Caco-2 (cell line): ENCODE data around the gene PTPRF. TPM values are rescaled to one million over a fixed set of nuclear protein-coding genes. Genes with fewer than 3 reads are reported as not detected.
A peak's percentile ranks its signal among the peaks of the same experiment; 100 is the strongest.

Experiments used
- BruUV-seq: library from RNA; stranded (reverse); fragments of 400-500 nt; replicated peaks from 2 replicates; lab custom pipeline; 2021; lab: Mats Ljungman, UMichigan
- CTCF ChIA-PET: fragments of 300-600 bp; sonication (Branson Sonifier 250); formaldehyde crosslinking; loops from one replicate; lab custom pipeline; 2022; ENCODE audit warnings: antibody characterized with exemption; lab: Charles Lee
- POLR2A ChIA-PET: fragments of 300-600 bp; sonication (Branson Sonifier 250); formaldehyde crosslinking; loops from one replicate; lab custom pipeline; 2022; ENCODE audit warnings: antibody characterized with exemption; lab: Charles Lee
- DNase-seq, 2 experiments: peaks; one replicate each; pipeline versions ENCODE4 v3.0.0 to v3.0.0-alpha.2; 2020 to 2022
- H3K27me3 ChIP-seq: replicated peaks from 2 replicates; pipeline ENCODE4 v1.6.0; 2011; ENCODE audit warnings: low read length; ENCODE audit not compliant: control insufficient read depth, insufficient read depth
- H3K36me3 ChIP-seq: 2 replicates; pipeline ENCODE4 v1.5.1; 2011; ENCODE audit warnings: low read length; ENCODE audit not compliant: control insufficient read depth, insufficient read depth
- H3K4me1 ChIP-seq: fragments of 250-450 bp; sonication (Bioruptor Pico); 2 replicates; pipeline ENCODE4 v1.5.1; 2020; ENCODE audit warnings: mild to moderate bottlenecking
- H3K4me3 ChIP-seq: 2 replicates; pipeline ENCODE4 v1.5.1; 2011; ENCODE audit warnings: low read depth, mild to moderate bottlenecking, control low read depth, low read length
- H3K9me3 ChIP-seq: fragments of 250-450 bp; sonication (Bioruptor Pico); 2 replicates; pipeline ENCODE4 v1.5.1; 2020; ENCODE audit warnings: mild to moderate bottlenecking, moderate library complexity
- H3K27ac Mint-ChIP-seq: one replicate; pipeline ENCODE4 v1.8.0; 2022; ENCODE audit warnings: mixed read lengths; ENCODE audit not compliant: unreplicated experiment
- H3K27me3 Mint-ChIP-seq: one replicate; pipeline ENCODE4 v1.8.0; 2022; ENCODE audit warnings: mixed read lengths; ENCODE audit not compliant: insufficient read depth, unreplicated experiment
- H3K36me3 Mint-ChIP-seq: one replicate; pipeline ENCODE4 v1.8.0; 2022; ENCODE audit warnings: mild to moderate bottlenecking, mixed read lengths; ENCODE audit not compliant: insufficient read depth, unreplicated experiment
- H3K4me1 Mint-ChIP-seq: one replicate; pipeline ENCODE4 v1.8.0; 2022; ENCODE audit warnings: low read depth, mixed read lengths; ENCODE audit not compliant: unreplicated experiment
- H3K4me3 Mint-ChIP-seq: one replicate; pipeline ENCODE4 v1.8.0; 2022; ENCODE audit warnings: mild to moderate bottlenecking, moderate library complexity, mixed read lengths; ENCODE audit not compliant: unreplicated experiment
- H3K9me3 Mint-ChIP-seq: one replicate; pipeline ENCODE4 v1.8.0; 2022; ENCODE audit warnings: mixed read lengths; ENCODE audit not compliant: unreplicated experiment
- intact Hi-C: fragments of 100-400 bp; cut with micrococcal nuclease; formaldehyde crosslinking; loops from one replicate; pipeline ENCODE4 v1.10.0; 2022; ENCODE audit not compliant: unreplicated experiment
- total RNA-seq: library from RNA; stranded (reverse); gene quantifications from 2 replicates; pipeline ENCODE4 v1.2.3, GENCODE V29; 2022
- TF ChIP-seq, protein P1 (sequence below), 2 experiments: fragments of 200-600 bp in 1 of 2; IDR thresholded peaks; 1 replicate in 1 of 2; 2 replicates in 1 of 2; pipeline versions ENCODE4 v1.5.1 to v1.8.0; 2011 to 2022; ENCODE audit warnings: antibody characterized with exemption in 1 of 2, control low read depth in 1 of 2, inconsistent platforms in 1 of 2, low read depth in 1 of 2, low read length in 1 of 2, mild to moderate bottlenecking in 1 of 2, moderate library complexity in 1 of 2; ENCODE audit not compliant: insufficient read depth in 1 of 2, severe bottlenecking in 1 of 2, unreplicated experiment in 1 of 2

Gene PTPRF
- total RNA-seq, 1 experiment from 2014 or later: 158 TPM

DNA sequence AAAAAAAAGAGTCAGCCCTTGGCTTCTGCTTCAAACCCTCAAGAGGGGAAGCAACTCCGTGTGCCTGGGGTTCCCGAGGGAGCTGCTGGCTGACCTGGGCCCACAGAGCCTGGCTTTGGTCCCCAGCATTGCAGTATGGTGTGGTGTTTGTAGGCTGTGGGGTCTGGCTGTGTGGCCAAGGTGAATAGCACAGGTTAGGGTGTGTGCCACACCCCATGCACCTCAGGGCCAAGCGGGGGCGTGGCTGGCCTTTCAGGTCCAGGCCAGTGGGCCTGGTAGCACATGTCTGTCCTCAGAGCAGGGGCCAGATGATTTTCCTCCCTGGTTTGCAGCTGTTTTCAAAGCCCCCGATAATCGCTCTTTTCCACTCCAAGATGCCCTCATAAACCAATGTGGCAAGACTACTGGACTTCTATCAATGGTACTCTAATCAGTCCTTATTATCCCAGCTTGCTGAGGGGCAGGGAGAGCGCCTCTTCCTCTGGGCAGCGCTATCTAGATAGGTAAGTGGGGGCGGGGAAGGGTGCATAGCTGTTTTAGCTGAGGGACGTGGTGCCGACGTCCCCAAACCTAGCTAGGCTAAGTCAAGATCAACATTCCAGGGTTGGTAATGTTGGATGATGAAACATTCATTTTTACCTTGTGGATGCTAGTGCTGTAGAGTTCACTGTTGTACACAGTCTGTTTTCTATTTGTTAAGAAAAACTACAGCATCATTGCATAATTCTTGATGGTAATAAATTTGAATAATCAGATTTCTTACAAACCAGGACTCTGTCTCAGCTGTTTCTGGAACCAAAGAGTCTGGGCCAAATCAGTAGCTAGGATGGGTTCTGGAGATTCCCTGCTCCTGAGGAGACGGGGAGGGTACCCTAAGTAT is 92.5 kb downstream of the PTPRF start:
- TF ChIP-seq, protein P1, sequence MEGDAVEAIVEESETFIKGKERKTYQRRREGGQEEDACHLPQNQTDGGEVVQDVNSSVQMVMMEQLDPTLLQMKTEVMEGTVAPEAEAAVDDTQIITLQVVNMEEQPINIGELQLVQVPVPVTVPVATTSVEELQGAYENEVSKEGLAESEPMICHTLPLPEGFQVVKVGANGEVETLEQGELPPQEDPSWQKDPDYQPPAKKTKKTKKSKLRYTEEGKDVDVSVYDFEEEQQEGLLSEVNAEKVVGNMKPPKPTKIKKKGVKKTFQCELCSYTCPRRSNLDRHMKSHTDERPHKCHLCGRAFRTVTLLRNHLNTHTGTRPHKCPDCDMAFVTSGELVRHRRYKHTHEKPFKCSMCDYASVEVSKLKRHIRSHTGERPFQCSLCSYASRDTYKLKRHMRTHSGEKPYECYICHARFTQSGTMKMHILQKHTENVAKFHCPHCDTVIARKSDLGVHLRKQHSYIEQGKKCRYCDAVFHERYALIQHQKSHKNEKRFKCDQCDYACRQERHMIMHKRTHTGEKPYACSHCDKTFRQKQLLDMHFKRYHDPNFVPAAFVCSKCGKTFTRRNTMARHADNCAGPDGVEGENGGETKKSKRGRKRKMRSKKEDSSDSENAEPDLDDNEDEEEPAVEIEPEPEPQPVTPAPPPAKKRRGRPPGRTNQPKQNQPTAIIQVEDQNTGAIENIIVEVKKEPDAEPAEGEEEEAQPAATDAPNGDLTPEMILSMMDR (IDR thresholded peaks at IDR 0.05; ENCODE audit: insufficient read depth in 1 of 2, low read depth in 1 of 2, low read length in 1 of 2, severe bottlenecking in 1 of 2, unreplicated experiment in 1 of 2): no peak
- intact Hi-C loops: no loop called here
- no peaks in the 10 kb centered on the region for H3K4me1 Mint-ChIP-seq
- Histone ChIP-seq H3K4me1 (no peaks in the 10 kb centered on the region), H3K9me3 (no peaks in the 10 kb centered on the region), H3K36me3 (peaks cover 2% of the 10 kb centered on the region; the same call in 1 of the 2 replicates), H3K27me3 (no peaks in the 10 kb centered on the region), H3K4me3 (no peak overlapping the region)
- no peaks in the 10 kb centered on the region for H3K27me3 Mint-ChIP-seq
- H3K27ac Mint-ChIP-seq: no peak overlapping the region
- no peak for DNase-seq
- BruUV-seq: TSS peak; percentile 91
- H3K4me3 Mint-ChIP-seq: no peak overlapping the region
- CTCF ChIA-PET: no interaction called here
- H3K9me3 Mint-ChIP-seq: no peaks in the 10 kb centered on the region
- POLR2A ChIA-PET: interaction anchor here (1.0 kb wide), 1 partner anchor 27 kb away, joined by 3 read pairs; the partner anchor contains the start of gene KDM4A
- peaks cover 28% of the 10 kb centered on the region for H3K36me3 Mint-ChIP-seq

DNA sequence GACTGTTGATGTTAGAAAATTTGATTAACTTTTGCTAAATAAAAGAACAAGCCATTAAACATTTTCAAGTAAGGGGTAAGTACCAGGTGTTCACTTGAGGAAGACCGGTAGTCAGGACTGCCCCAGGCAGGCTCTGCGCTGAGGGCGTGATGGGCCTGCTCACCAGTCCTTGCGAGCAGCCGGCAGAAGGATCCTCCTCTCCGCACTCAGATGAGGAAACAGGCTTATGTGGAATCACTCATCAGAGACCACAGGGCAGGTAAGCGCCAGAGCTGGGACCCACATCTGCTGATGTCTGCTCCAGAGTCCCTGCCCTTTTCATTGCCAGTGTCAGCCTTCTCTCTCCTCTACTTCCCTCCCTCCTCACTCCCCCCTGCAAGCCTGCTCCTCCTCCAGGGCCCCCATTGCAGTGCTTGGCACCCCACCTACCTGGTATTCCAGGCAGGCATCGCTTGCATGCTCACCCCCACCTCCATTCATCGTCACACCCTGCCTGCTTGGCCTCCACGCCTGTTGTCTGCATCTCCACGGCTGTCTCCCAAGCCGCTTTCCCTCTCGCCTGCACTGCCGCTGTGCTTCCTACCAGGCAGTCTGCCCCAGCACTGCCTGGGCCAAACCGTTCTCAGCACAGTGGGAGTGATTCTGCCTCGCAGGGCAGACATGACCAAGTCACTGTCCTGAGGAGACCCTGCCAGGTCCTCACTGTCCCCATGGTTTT is 94.5 kb downstream of the PTPRF start:
- Mint-ChIP-seq H3K36me3 (peaks cover 19% of the 10 kb centered on the region), H3K4me1 (no peaks in the 10 kb centered on the region), H3K27me3 (no peaks in the 10 kb centered on the region), H3K27ac (no peak overlapping the region), H3K4me3 (no peak overlapping the region), H3K9me3 (no peaks in the 10 kb centered on the region)
- POLR2A ChIA-PET: no interaction called here
- Histone ChIP-seq H3K4me3 (no peak overlapping the region), H3K27me3 (no peaks in the 10 kb centered on the region), H3K4me1 (no peaks in the 10 kb centered on the region), H3K9me3 (no peaks in the 10 kb centered on the region), H3K36me3 (no peaks in the 10 kb centered on the region; the same call in 1 of the 2 replicates)
- DNase-seq: no peak
- CTCF ChIA-PET: no interaction called here
- BruUV-seq: no TSS peak
- TF ChIP-seq, protein P1 (IDR thresholded peaks at IDR 0.05; ENCODE audit: insufficient read depth in 1 of 2, low read depth in 1 of 2, low read length in 1 of 2, severe bottlenecking in 1 of 2, unreplicated experiment in 1 of 2): no peak
- intact Hi-C loops: no loop called here

DNA sequence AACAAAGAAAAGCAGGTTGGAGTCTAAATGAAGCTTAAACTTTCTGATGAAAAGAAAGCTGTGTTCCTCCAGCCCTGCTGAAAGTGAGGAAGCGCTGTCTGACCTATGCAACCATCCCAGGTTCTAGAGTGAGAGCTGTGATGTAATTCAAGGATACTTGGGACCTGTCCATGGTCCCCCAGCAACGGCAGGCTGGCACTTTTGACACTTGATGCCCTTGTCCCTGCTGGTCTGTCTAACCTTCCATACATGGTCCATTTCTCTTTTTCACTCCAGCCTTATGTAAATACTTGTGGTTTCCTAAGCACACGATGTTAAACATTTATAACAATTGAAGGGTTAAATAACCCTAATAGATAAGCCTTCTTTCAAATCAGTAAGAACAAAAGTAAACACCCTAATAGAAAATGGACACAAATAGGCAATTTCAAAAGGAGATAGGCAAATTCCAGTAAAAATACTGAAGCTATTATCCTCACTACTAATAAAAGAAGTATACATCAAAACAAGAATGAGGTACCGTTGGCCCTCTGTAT is 101.5 kb downstream of the PTPRF start:
- H3K9me3 Mint-ChIP-seq: no peaks in the 10 kb centered on the region
- peaks cover 7% of the 10 kb centered on the region for H3K4me1 Mint-ChIP-seq
- H3K4me3 Mint-ChIP-seq: no peak overlapping the region
- H3K27ac Mint-ChIP-seq: no peak overlapping the region
- intact Hi-C loops: no loop called here
- TF ChIP-seq, protein P1 (IDR thresholded peaks at IDR 0.05; ENCODE audit: insufficient read depth in 1 of 2, low read depth in 1 of 2, low read length in 1 of 2, severe bottlenecking in 1 of 2, unreplicated experiment in 1 of 2): no peak
- BruUV-seq: no TSS peak
- H3K36me3 Mint-ChIP-seq: peaks cover 10% of the 10 kb centered on the region
- Histone ChIP-seq H3K36me3 (no peaks in the 10 kb centered on the region), H3K27me3 (no peaks in the 10 kb centered on the region), H3K9me3 (no peaks in the 10 kb centered on the region), H3K4me1 (0 out of 2 replicates have a peak, but pooled peaks cover 8% of the 10 kb centered on the region), H3K4me3 (no peak overlapping the region)
- DNase-seq: peak in 1 of 2 experiments; percentile 18
- CTCF ChIA-PET: no interaction called here
- POLR2A ChIA-PET: no interaction called here
- H3K27me3 Mint-ChIP-seq: no peaks in the 10 kb centered on the region
